Transverse colon (tissue), 4 donors: ENCODE results near the gene COG5.

Experiments
- EP300 ChIP-seq: sonication (generic); formaldehyde crosslinking; IDR thresholded peaks from one replicate; pipeline ENCODE4 v1.6.1; 2017; ENCODE audit warnings: antibody characterized with exemption, low read depth
- POLR2A ChIP-seq: fragments of 450-650 bp; IDR thresholded peaks from one replicate; pipeline ENCODE4 v1.6.1; 2016; ENCODE audit warnings: antibody characterized with exemption, mild to moderate bottlenecking, moderate library complexity
- POLR2AphosphoS5 ChIP-seq, 3 donors: sonication (generic); formaldehyde crosslinking; IDR thresholded peaks; one replicate each; pipeline ENCODE4 v1.6.1; 2016; ENCODE audit warnings: antibody characterized with exemption in 3 of 3
- TF ChIP-seq, protein P1 (sequence below), 5 experiments: fragments of 200-600 bp in 3 of 5; fragments of 450-650 bp in 2 of 5; sonication (generic) in 3 of 5; IDR thresholded peaks; 1 replicate in 2 of 5; 2 replicates in 3 of 5; pipeline ENCODE4 v1.5.1; 2016 to 2017; ENCODE audit warnings: antibody characterized with exemption in 5 of 5, inconsistent platforms in 3 of 5, mild to moderate bottlenecking in 2 of 5, moderate library complexity in 1 of 5

DNA sequence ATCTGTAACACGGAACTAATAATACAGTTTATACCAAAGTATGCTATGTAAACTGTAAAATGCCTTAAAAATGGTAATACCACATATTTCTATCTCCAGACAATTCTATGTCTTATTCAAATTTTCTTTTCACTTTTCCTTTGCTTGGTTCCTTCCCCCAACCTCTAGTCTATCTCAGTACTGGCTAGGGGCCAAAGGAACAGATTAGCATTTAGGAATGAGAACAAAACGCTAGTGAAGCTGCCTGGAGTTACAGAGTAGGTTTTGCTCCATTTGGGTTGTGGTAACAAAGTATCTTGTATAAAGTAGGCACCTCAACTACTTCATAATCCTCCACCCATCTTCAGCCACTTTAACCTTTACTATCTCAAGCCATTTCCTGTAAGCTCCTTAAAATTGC lies 300.9 kb downstream of the COG5 start:
- no peak for TF ChIP-seq POLR2A
- TF ChIP-seq, protein P1, sequence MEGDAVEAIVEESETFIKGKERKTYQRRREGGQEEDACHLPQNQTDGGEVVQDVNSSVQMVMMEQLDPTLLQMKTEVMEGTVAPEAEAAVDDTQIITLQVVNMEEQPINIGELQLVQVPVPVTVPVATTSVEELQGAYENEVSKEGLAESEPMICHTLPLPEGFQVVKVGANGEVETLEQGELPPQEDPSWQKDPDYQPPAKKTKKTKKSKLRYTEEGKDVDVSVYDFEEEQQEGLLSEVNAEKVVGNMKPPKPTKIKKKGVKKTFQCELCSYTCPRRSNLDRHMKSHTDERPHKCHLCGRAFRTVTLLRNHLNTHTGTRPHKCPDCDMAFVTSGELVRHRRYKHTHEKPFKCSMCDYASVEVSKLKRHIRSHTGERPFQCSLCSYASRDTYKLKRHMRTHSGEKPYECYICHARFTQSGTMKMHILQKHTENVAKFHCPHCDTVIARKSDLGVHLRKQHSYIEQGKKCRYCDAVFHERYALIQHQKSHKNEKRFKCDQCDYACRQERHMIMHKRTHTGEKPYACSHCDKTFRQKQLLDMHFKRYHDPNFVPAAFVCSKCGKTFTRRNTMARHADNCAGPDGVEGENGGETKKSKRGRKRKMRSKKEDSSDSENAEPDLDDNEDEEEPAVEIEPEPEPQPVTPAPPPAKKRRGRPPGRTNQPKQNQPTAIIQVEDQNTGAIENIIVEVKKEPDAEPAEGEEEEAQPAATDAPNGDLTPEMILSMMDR (IDR thresholded peaks at IDR 0.05), result no peak
- TF ChIP-seq EP300, result no peak
- TF ChIP-seq POLR2AphosphoS5 (IDR thresholded peaks at IDR 0.05), result no peak
